ENCODE data around the gene CPN2.

DNA sequence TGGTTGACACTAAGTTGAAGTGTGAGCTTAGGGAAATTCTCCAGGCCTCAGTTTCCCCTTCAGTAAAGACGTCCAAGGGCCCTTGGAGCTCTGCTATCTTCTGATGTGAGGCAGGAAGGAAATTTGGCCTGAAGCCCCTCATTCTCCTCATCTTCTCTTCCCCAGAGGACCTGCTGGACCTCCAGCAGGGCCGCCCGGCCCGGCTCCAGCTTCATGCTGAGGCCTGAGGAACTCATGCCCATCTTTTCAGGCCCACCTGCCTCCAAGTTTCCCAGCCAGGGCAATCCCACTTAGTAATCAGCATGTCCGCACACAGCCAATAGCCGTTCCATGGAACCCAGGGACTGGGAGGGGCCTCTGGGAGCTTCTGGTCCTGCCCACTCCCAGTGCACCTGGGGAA is 14.4 kb upstream of the CPN2 start:
- TF ChIP-seq, protein P1, sequence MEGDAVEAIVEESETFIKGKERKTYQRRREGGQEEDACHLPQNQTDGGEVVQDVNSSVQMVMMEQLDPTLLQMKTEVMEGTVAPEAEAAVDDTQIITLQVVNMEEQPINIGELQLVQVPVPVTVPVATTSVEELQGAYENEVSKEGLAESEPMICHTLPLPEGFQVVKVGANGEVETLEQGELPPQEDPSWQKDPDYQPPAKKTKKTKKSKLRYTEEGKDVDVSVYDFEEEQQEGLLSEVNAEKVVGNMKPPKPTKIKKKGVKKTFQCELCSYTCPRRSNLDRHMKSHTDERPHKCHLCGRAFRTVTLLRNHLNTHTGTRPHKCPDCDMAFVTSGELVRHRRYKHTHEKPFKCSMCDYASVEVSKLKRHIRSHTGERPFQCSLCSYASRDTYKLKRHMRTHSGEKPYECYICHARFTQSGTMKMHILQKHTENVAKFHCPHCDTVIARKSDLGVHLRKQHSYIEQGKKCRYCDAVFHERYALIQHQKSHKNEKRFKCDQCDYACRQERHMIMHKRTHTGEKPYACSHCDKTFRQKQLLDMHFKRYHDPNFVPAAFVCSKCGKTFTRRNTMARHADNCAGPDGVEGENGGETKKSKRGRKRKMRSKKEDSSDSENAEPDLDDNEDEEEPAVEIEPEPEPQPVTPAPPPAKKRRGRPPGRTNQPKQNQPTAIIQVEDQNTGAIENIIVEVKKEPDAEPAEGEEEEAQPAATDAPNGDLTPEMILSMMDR (IDR thresholded peaks at IDR 0.05), result no peak
- TF ChIP-seq EP300 (IDR thresholded peaks at IDR 0.05), result no peak
